Epithelial cell of esophagus (primary cell): ENCODE data around the gene MPPED1.

ENCODE experiments used
- DNase-seq: peaks from one replicate; pipeline ENCODE4 v3.0.0; 2010; ENCODE audit warnings: low read depth
- H3K4me3 ChIP-seq: 2 replicates; pipeline ENCODE4 v1.5.1; 2011; ENCODE audit warnings: mild to moderate bottlenecking, low read length, control low read depth
- CTCF ChIP-seq: IDR thresholded peaks from 2 replicates; pipeline ENCODE4 v1.5.1; 2011; ENCODE audit warnings: low read depth, mild to moderate bottlenecking, low read length, control low read depth, inconsistent platforms; ENCODE audit not compliant: insufficient read depth; ENCODE audit errors: missing control alignments

MPPED1 gene

GRCh38 chr22:43515902-43516301 lies 104.1 kb downstream of the MPPED1 start:
- no peak for DNase-seq
- TF ChIP-seq CTCF = no peak
- H3K4me3 ChIP-seq = no peak overlapping the region

GRCh38 chr22:43516386-43516785 lies 104.6 kb downstream of the MPPED1 start:
- no peak for DNase-seq
- no peak for TF ChIP-seq CTCF
- no peak overlapping the region for H3K4me3 ChIP-seq

- no peak for DNase-seq
- no peak for TF ChIP-seq CTCF
- no peak overlapping the region for H3K4me3 ChIP-seq
Measured at GRCh38 chr22:43516996-43517635, 105.3 kb downstream of the MPPED1 start.

- H3K4me3 ChIP-seq = no peak overlapping the region
- no peak for TF ChIP-seq CTCF
- DNase-seq = no peak
Measured at GRCh38 chr22:43520632-43521039, 108.8 kb downstream of the MPPED1 start.

- H3K4me3 ChIP-seq = no peak overlapping the region
- DNase-seq = peak; percentile 91
- no peak for TF ChIP-seq CTCF
Measured at GRCh38 chr22:43521716-43522115, 109.9 kb downstream of the MPPED1 start.

GRCh38 chr22:43526117-43526655 lies 114.4 kb downstream of the MPPED1 start:
- TF ChIP-seq CTCF = no peak
- H3K4me3 ChIP-seq = no peak overlapping the region
- DNase-seq = no peak

- DNase-seq = no peak
- no peak for TF ChIP-seq CTCF
- no peak overlapping the region for H3K4me3 ChIP-seq
Measured at GRCh38 chr22:43526946-43527345, 115.1 kb downstream of the MPPED1 start.
